ENCODE results near the gene ERO1A. TPM values are rescaled to one million over a fixed set of nuclear protein-coding genes. Genes with fewer than 3 reads are reported as not detected.

The ERO1A gene
- total RNA-seq, 1 donor from 2014 or later: 47.2 TPM

DNA sequence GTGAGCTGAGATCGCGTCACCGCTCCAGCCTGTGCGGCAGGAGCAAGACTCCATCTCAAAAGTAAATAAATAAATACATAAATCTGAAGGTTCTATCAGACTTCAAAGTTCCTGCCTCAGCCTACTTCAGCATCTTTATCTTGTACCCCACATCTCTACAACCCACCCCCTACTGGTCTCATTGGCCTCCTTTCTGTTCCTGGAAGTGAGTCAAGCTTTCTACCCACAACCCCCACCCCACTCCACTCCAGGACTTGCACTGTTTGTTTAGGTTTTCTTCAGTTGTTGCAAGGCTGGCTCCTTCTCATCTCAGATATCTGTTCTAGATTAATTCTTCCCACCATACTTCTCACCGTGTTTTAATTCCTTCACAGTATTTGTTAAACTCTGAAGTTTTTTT is 10.9 kb upstream of the ERO1A start:
- H3K27ac ChIP-seq: peak overlapping the region; percentile 90
- DNase-seq: no peak
- H3K9me3 ChIP-seq: no peaks in the 10 kb centered on the region
- H3K36me3 ChIP-seq: peaks cover 29% of the 10 kb centered on the region
- peak overlapping the region; percentile 79 for H3K4me3 ChIP-seq
- peaks cover 18% of the 10 kb centered on the region for H3K4me1 ChIP-seq
- no peaks in the 10 kb centered on the region for H3K27me3 ChIP-seq
- intact Hi-C loops (cut with DNase I): no loop called here
- peak; percentile 35 for ATAC-seq
- no peak for TF ChIP-seq CTCF (IDR thresholded peaks at IDR 0.05)

GRCh38 chr14:52703664-52704063 is 8.3 kb upstream of the ERO1A start:
- Histone ChIP-seq H3K36me3 (peaks cover 3% of the 10 kb centered on the region), H3K27ac (no peak overlapping the region), H3K9me3 (no peaks in the 10 kb centered on the region), H3K27me3 (no peaks in the 10 kb centered on the region), H3K4me1 (peaks cover 24% of the 10 kb centered on the region), H3K4me3 (no peak overlapping the region)
- intact Hi-C loops (cut with DNase I): no loop called here
- TF ChIP-seq CTCF (IDR thresholded peaks at IDR 0.05): no peak
- DNase-seq: no peak
- no peak for ATAC-seq

DNA sequence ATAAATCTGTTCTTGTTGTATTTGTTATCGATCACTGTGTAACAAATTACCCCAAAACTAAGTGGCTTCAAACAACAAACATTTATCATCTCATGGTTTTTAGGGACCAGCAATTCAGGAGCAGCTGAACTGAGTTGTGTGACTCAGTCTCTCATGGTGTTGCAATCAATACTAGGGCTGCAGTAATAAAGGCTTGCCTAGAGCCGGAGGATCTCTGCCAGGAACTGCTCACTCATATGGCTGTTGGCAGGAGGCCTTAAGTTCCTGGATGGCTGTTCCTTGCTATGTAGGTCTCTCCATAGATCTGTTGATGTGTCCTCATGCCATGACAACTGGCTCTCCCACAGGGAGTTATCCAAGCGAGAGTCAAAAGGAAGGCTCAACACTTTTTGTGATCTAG is 7.9 kb upstream of the ERO1A start:
- Histone ChIP-seq H3K4me3 (no peak overlapping the region), H3K36me3 (no peaks in the 10 kb centered on the region), H3K9me3 (no peaks in the 10 kb centered on the region), H3K27ac (no peak overlapping the region), H3K27me3 (no peaks in the 10 kb centered on the region), H3K4me1 (peaks cover 20% of the 10 kb centered on the region)
- intact Hi-C loops (cut with DNase I): no loop called here
- DNase-seq (no peak), ATAC-seq (peak; percentile 52)
- no peak for TF ChIP-seq CTCF (IDR thresholded peaks at IDR 0.05)

DNA sequence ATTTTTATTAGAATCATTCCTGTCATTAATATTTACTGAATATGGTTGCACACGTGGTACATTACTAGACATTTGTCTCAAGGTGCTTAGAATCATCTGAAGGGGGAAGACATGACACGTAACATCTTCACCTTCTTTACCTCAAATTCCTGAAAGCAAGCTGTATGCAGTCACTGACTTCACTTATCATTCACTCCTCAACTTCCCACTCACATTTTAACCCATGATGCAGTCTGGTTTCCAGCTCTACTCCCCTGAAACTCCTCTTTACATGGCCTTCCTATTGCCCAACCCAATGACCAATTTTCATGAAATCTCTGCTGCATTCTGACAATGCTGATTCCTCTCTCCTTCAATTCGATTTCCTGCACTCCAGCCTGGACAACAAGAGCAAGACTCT is 5.9 kb upstream of the ERO1A start:
- ATAC-seq (no peak), DNase-seq (no peak)
- no peaks in the 10 kb centered on the region for H3K36me3 ChIP-seq
- no peaks in the 10 kb centered on the region for H3K9me3 ChIP-seq
- TF ChIP-seq CTCF (IDR thresholded peaks at IDR 0.05): no peak
- peaks cover 15% of the 10 kb centered on the region for H3K4me1 ChIP-seq
- H3K27ac ChIP-seq: no peak overlapping the region
- no peak overlapping the region for H3K4me3 ChIP-seq
- intact Hi-C loops (cut with DNase I): no loop called here
- no peaks in the 10 kb centered on the region for H3K27me3 ChIP-seq

- Histone ChIP-seq H3K36me3 (no peaks in the 10 kb centered on the region), H3K4me3 (no peak overlapping the region), H3K9me3 (no peaks in the 10 kb centered on the region), H3K27me3 (no peaks in the 10 kb centered on the region), H3K4me1 (peaks cover 13% of the 10 kb centered on the region), H3K27ac (peak overlapping the region; percentile 44)
- no peak for TF ChIP-seq CTCF (IDR thresholded peaks at IDR 0.05)
- no peak for DNase-seq
- intact Hi-C loops (cut with DNase I): no loop called here
- peak; percentile 37 for ATAC-seq
Measured at GRCh38 chr14:52700701-52701172, 5.4 kb upstream of the ERO1A start.

All from upper lobe of right lung (tissue), 1 donor.